H1 (cell line): ENCODE data around the gene DEXI. TPM values are rescaled to one million over a fixed set of nuclear protein-coding genes. Genes with fewer than 3 reads are reported as not detected.

Experiments
- CHD7 ChIP-seq: fragments of 300-600 bp; sonication (generic); IDR thresholded peaks from 2 replicates; pipeline ENCODE4 v1.7.1; 2012; ENCODE audit warnings: low read length, moderate library complexity, mild to moderate bottlenecking, inconsistent platforms; ENCODE audit not compliant: insufficient replicate concordance
- E2F6 ChIP-seq: IDR thresholded peaks from 2 replicates; pipeline ENCODE4 v1.6.1; 2012; ENCODE audit warnings: inconsistent platforms
- EZH2 ChIP-seq: fragments of 200-600 bp; sonication (generic); IDR thresholded peaks from 2 replicates; pipeline ENCODE4 v1.7.1; 2012; ENCODE audit warnings: low read depth, mild to moderate bottlenecking, moderate library complexity, low read length, inconsistent platforms; ENCODE audit not compliant: severe bottlenecking
- GTF2F1 ChIP-seq: IDR thresholded peaks from 2 replicates; pipeline ENCODE4 v1.6.1; 2012; ENCODE audit warnings: low read depth, low read length, improper control_type of control experiment, borderline replicate concordance
- HDAC6 ChIP-seq: IDR thresholded peaks from one replicate; pipeline ENCODE4 v1.7.1; 2012; ENCODE audit warnings: low read depth, mild to moderate bottlenecking, inconsistent platforms, low read length, moderate library complexity
- RAD21 ChIP-seq, 2 experiments: IDR thresholded peaks in 1 of 2; conservative IDR thresholded peaks in 1 of 2; 2 replicates each; pipeline ENCODE4 v1.6.1; 2011; ENCODE audit warnings: low read depth in 2 of 2, low read length in 2 of 2, improper control_type of control experiment in 1 of 2, inconsistent platforms in 1 of 2, mild to moderate bottlenecking in 1 of 2, moderate library complexity in 1 of 2
- RXRA ChIP-seq: IDR thresholded peaks from 2 replicates; pipeline ENCODE4 v1.6.1; 2011; ENCODE audit warnings: low read depth, mild to moderate bottlenecking, low read length, moderate library complexity; ENCODE audit not compliant: insufficient read depth
- SP2 ChIP-seq: IDR thresholded peaks from 2 replicates; pipeline ENCODE4 v1.6.1; 2012; ENCODE audit warnings: mild to moderate bottlenecking, low read length, inconsistent platforms
- TAF1 ChIP-seq: IDR thresholded peaks from 2 replicates; pipeline ENCODE4 v1.6.1; 2011; ENCODE audit warnings: mild to moderate bottlenecking, low read depth, low read length
- ZNF274 ChIP-seq: IDR thresholded peaks from 2 replicates; pipeline ENCODE4 v1.7.0; 2012; ENCODE audit warnings: low read length, borderline replicate concordance; ENCODE audit errors: extremely low read depth
- polyA plus RNA-seq, 7 experiments: library from polyadenylated mRNA; depleted of rRNA in 3 of 7; stranded (reverse) in 5 of 7; unstranded in 2 of 7; fragments of >200 nt in 5 of 7; fragments of 200-250 nt in 2 of 7; gene quantifications; 1 replicate in 5 of 7; 2 replicates in 1 of 7; 4 replicates in 1 of 7; pipeline versions ENCODE4 v1.2.1 to v1.2.3, GENCODE V29; 2011 to 2013; ENCODE audit warnings: missing spikeins in 2 of 7, mixed read lengths in 2 of 7
- total RNA-seq: library from RNA; stranded (reverse); fragmentation: NEBNext Ultra II Directional; extraction: Animal tissue kit (Norgen Biotek cat#: 25700); gene quantifications from 2 replicates; pipeline ENCODE4 v1.2.1, GENCODE V29; 2021

The DEXI gene
- total and polyA plus RNA-seq, 2 of the 8 experiments (the other 6 are each of a cell fraction or from before 2014, with no cell fraction given) = 39.5 to 47.3 TPM

- no peak for TF ChIP-seq RAD21 (IDR thresholded peaks at IDR 0.05 in 1 of 2, conservative IDR thresholded peaks at IDR 0.05 in 1 of 2; ENCODE audit: low read depth in 2 of 2, low read length in 2 of 2)
- no peak for TF ChIP-seq CHD7
- no peak for TF ChIP-seq ZNF274
- TF ChIP-seq HDAC6 = no peak
- no peak for TF ChIP-seq SP2
- TF ChIP-seq TAF1 = no peak
- TF ChIP-seq RXRA = no peak
- no peak for TF ChIP-seq GTF2F1
- no peak for TF ChIP-seq EZH2
- no peak for TF ChIP-seq E2F6
Observed at GRCh38 chr16:10947211-10947787, 5.0 kb upstream of the DEXI start (continued).
